Ishikawa (cell line): ENCODE results near the gene RAB7B.

Source experiments
- CEBPB ChIP-seq: IDR thresholded peaks from 2 replicates; pipeline ENCODE4 v1.6.1; 2012
- CREB1 ChIP-seq: IDR thresholded peaks from 2 replicates; pipeline ENCODE4 v1.6.1; 2012; ENCODE audit warnings: low read depth
- EGR1 ChIP-seq: IDR thresholded peaks from 2 replicates; pipeline ENCODE4 v1.6.1; 2012
- EP300 ChIP-seq: IDR thresholded peaks from 2 replicates; pipeline ENCODE4 v1.6.1; 2012; ENCODE audit warnings: borderline replicate concordance
- FOXM1 ChIP-seq: IDR thresholded peaks from 2 replicates; pipeline ENCODE4 v1.6.1; 2012; ENCODE audit warnings: low read depth, borderline replicate concordance
- NFIC ChIP-seq: IDR thresholded peaks from 2 replicates; pipeline ENCODE4 v1.6.1; 2012
- RAD21 ChIP-seq: IDR thresholded peaks from 2 replicates; pipeline ENCODE4 v1.6.1; 2012; ENCODE audit warnings: low read depth
- TAF1 ChIP-seq: IDR thresholded peaks from 2 replicates; pipeline ENCODE4 v1.6.1; 2012; ENCODE audit warnings: low read depth, mild to moderate bottlenecking
- TCF12 ChIP-seq: IDR thresholded peaks from 2 replicates; pipeline ENCODE4 v1.6.1; 2012; ENCODE audit warnings: low read depth
- TEAD4 ChIP-seq: IDR thresholded peaks from 2 replicates; pipeline ENCODE4 v1.6.1; 2012
- USF1 ChIP-seq: IDR thresholded peaks from 2 replicates; pipeline ENCODE4 v1.6.1; 2012
- YY1 ChIP-seq: IDR thresholded peaks from 2 replicates; pipeline ENCODE4 v1.6.1; 2012; ENCODE audit warnings: low read depth
- ZBTB7A ChIP-seq: IDR thresholded peaks from 2 replicates; pipeline ENCODE4 v1.6.1; 2012; ENCODE audit warnings: low read depth
- TF ChIP-seq, protein P1 (sequence below): IDR thresholded peaks from 2 replicates; pipeline ENCODE4 v1.6.1; 2012; ENCODE audit warnings: low read depth, mild to moderate bottlenecking
- TF ChIP-seq, protein P2 (sequence below): IDR thresholded peaks from 2 replicates; pipeline ENCODE4 v1.6.1; 2012

RAB7B gene

DNA sequence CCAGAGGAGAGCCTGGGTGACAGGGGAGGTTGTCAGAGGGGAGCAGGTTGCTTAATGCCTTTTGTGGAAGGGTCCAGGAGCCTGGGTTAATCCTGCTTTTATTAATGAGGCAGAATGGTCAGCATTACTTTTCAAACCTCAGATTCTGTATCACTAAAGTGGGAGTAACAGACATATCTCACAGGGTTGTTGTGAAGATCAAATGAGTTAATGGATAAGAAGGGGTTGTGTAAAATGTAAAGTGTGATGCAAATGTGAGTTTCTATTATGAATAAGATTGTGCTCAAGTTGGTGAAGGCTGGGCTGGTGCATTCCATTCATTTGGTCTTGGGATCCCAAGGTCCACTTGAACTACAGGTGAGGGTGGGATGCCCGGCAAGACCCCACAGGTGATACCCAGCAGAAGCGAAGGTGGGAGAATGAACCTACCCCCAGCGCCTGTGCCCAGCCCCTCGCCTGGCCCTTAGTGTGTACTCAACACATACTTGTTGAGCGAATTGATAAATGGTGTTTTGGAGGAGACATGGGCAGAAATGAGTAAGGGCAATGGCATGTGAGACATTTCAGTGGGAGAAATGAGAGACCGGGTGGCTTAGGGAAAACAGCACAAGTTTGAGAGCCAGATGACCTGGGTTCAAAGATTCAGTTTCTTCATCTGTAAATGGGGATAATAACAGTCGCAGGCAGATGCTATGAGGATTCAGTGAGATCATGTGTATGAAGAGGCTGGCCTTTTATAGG, 66.2 kb downstream of the RAB7B start:
- TF ChIP-seq RAD21 (no peak), EGR1 (no peak), TCF12 (no peak), FOXM1 (no peak), NFIC (no peak), TEAD4 (peak; percentile 74), CEBPB (no peak), ZBTB7A (0 out of 2 replicates have a peak, but pooled peaks have one; percentile 53), YY1 (no peak), EP300 (no peak), CREB1 (no peak), USF1 (no peak), TAF1 (no peak)
- TF ChIP-seq, protein P1, sequence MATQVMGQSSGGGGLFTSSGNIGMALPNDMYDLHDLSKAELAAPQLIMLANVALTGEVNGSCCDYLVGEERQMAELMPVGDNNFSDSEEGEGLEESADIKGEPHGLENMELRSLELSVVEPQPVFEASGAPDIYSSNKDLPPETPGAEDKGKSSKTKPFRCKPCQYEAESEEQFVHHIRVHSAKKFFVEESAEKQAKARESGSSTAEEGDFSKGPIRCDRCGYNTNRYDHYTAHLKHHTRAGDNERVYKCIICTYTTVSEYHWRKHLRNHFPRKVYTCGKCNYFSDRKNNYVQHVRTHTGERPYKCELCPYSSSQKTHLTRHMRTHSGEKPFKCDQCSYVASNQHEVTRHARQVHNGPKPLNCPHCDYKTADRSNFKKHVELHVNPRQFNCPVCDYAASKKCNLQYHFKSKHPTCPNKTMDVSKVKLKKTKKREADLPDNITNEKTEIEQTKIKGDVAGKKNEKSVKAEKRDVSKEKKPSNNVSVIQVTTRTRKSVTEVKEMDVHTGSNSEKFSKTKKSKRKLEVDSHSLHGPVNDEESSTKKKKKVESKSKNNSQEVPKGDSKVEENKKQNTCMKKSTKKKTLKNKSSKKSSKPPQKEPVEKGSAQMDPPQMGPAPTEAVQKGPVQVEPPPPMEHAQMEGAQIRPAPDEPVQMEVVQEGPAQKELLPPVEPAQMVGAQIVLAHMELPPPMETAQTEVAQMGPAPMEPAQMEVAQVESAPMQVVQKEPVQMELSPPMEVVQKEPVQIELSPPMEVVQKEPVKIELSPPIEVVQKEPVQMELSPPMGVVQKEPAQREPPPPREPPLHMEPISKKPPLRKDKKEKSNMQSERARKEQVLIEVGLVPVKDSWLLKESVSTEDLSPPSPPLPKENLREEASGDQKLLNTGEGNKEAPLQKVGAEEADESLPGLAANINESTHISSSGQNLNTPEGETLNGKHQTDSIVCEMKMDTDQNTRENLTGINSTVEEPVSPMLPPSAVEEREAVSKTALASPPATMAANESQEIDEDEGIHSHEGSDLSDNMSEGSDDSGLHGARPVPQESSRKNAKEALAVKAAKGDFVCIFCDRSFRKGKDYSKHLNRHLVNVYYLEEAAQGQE, result no peak
- TF ChIP-seq, protein P2, sequence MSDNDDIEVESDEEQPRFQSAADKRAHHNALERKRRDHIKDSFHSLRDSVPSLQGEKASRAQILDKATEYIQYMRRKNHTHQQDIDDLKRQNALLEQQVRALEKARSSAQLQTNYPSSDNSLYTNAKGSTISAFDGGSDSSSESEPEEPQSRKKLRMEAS, result no peak

DNA sequence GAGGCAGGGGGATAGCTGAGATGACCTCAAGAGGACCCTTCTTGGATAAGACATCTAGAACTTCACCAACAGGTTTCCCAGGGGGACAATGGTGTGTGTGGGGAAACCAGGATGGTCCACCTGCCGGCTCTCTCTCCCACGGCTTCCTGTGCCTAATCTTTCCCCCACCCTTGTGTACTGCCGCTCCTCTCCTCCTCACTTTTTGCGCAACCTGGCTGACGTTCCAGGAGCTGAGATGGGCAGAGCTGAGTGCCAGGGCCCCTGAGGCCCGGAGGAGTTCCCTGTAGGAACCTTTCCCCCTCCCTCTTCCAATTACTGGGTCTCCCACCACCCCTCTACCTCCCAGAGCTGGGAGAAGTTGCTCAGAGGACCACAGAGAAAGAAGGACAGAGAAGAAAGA, 66.9 kb downstream of the RAB7B start:
- TF ChIP-seq YY1, result no peak
- TF ChIP-seq EGR1, result no peak
- TF ChIP-seq FOXM1, result no peak
- TF ChIP-seq TEAD4, result no peak
- TF ChIP-seq TCF12, result no peak
- no peak for TF ChIP-seq USF1
- no peak for TF ChIP-seq RAD21

- TF ChIP-seq TAF1, result no peak
- TF ChIP-seq RAD21, result no peak
- TF ChIP-seq CREB1, result no peak
- no peak for TF ChIP-seq YY1
- TF ChIP-seq EGR1, result no peak
- TF ChIP-seq, protein P1, result no peak
- no peak for TF ChIP-seq ZBTB7A
- no peak for TF ChIP-seq TEAD4
- TF ChIP-seq FOXM1, result no peak
- no peak for TF ChIP-seq CEBPB
- no peak for TF ChIP-seq USF1
- TF ChIP-seq TCF12, result no peak
- TF ChIP-seq NFIC, result no peak
- TF ChIP-seq, protein P2, result no peak
- TF ChIP-seq EP300, result no peak
These were observed 67.3 kb downstream of the RAB7B start for GRCh38 chr1:205935869-205936268.

DNA sequence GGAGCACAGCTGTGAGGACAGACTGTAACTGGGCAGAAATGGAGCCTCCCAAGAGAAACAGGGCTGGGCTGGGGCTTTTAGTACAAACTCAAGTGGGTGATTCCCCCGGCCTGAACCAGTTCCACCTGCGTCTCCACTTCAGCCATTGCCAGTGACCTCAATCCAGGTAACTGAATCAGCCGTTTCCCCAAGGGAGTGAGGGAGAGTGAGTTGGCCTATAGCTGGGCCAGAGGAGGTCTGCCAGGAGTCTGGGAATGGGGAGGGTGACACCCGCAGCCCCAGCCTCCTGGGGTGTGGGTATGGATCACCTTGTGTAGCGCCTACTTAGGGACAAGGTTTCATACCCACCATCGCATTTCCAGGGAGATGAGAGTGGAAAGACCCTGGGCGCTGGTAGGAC, 68.4 kb downstream of the RAB7B start:
- TF ChIP-seq TCF12, result no peak
- no peak for TF ChIP-seq EGR1
- TF ChIP-seq CREB1, result no peak
- TF ChIP-seq EP300, result no peak

- TF ChIP-seq, protein P1, result no peak
- 0 out of 2 replicates have a peak, but pooled peaks have one; percentile 31 for TF ChIP-seq CEBPB
These were observed 69.2 kb downstream of the RAB7B start for GRCh38 chr1:205933671-205934618.
